Endodermal cell (in vitro differentiated cells): ENCODE measurements around the gene PXDN. TPM values are rescaled to one million over a fixed set of nuclear protein-coding genes. Genes with fewer than 3 reads are reported as not detected.

ENCODE experiments used
- DNase-seq: peaks from one replicate; pipeline ENCODE4 v3.0.0-alpha.2; 2017
- H3K27ac ChIP-seq: 2 replicates; pipeline ENCODE4 v1.5.1; 2013; ENCODE audit warnings: mild to moderate bottlenecking, low read depth, low read length, moderate library complexity
- H3K27me3 ChIP-seq: 2 replicates; pipeline ENCODE4 v1.6.1; 2013; ENCODE audit warnings: mild to moderate bottlenecking, low read length, moderate library complexity; ENCODE audit not compliant: insufficient read depth, control insufficient read depth, poor library complexity, severe bottlenecking
- H3K36me3 ChIP-seq: 2 replicates; pipeline ENCODE4 v1.7.0; 2013; ENCODE audit warnings: mild to moderate bottlenecking, low read length, moderate library complexity; ENCODE audit not compliant: control insufficient read depth, insufficient read depth
- H3K4me1 ChIP-seq: one replicate; pipeline ENCODE4 v1.7.0; 2013; ENCODE audit warnings: low read length; ENCODE audit not compliant: control insufficient read depth, insufficient read depth
- H3K4me3 ChIP-seq: 2 replicates; pipeline ENCODE4 v1.5.1; 2013; ENCODE audit warnings: mild to moderate bottlenecking, low read length, moderate library complexity
- H3K9ac ChIP-seq: 2 replicates; pipeline ENCODE4 v1.6.1; 2013; ENCODE audit warnings: mild to moderate bottlenecking, low read length, moderate library complexity; ENCODE audit not compliant: poor library complexity, severe bottlenecking; ENCODE audit errors: extremely low read depth
- H3K9me3 ChIP-seq: 2 replicates; pipeline ENCODE4 v1.6.1; 2013; ENCODE audit warnings: mild to moderate bottlenecking, low read length, moderate library complexity; ENCODE audit not compliant: control insufficient read depth
- H3K27ac Mint-ChIP-seq: 2 replicates; pipeline ENCODE4 v1.8.0; 2020; ENCODE audit warnings: mixed read lengths
- H3K27me3 Mint-ChIP-seq: 2 replicates; pipeline ENCODE4 v1.8.0; 2021; ENCODE audit warnings: mild to moderate bottlenecking, mixed read lengths; ENCODE audit not compliant: insufficient read depth
- H3K36me3 Mint-ChIP-seq: 2 replicates; pipeline ENCODE4 v1.8.0; 2020; ENCODE audit warnings: low read depth, mixed read lengths
- H3K4me1 Mint-ChIP-seq: 2 replicates; pipeline ENCODE4 v1.8.0; 2020; ENCODE audit warnings: mixed read lengths
- H3K4me3 Mint-ChIP-seq: 2 replicates; pipeline ENCODE4 v1.8.0; 2020; ENCODE audit warnings: mild to moderate bottlenecking, moderate library complexity, mixed read lengths
- H3K9me3 Mint-ChIP-seq: 2 replicates; pipeline ENCODE4 v1.8.0; 2020; ENCODE audit warnings: mild to moderate bottlenecking, mixed read lengths
- WGBS, 2 experiments: methylation state at CpG; one replicate each; pipeline versions ENCODE4 v1.1.5 to v1.1.7; 2013; ENCODE audit warnings: missing lambda C conversion rate in 2 of 2, mixed read lengths in 1 of 2; ENCODE audit not compliant: insufficient coverage in 1 of 2, insufficient read length in 1 of 2; 5-methylcytosine and 5-hydroxymethylcytosine counted together
- total RNA-seq, 2 donors: library from RNA; stranded (reverse); fragmentation: NEBNext Ultra II Directional in 1 of 2; extraction: Animal tissue kit (Norgen Biotek cat#: 25700) in 1 of 2; gene quantifications; 2 replicates in 1 of 2; 3 replicates in 1 of 2; pipeline ENCODE4 v1.2.1, GENCODE V29; 2021
- TF ChIP-seq, protein P1 (sequence below): fragments of 200-600 bp; sonication (generic); conservative IDR thresholded peaks from 2 replicates; pipeline ENCODE4 v1.5.0; 2021; ENCODE audit warnings: antibody characterized with exemption, mild to moderate bottlenecking

Gene PXDN
- total RNA-seq, 2 donors from 2014 or later, result 212 to 247 TPM

DNA sequence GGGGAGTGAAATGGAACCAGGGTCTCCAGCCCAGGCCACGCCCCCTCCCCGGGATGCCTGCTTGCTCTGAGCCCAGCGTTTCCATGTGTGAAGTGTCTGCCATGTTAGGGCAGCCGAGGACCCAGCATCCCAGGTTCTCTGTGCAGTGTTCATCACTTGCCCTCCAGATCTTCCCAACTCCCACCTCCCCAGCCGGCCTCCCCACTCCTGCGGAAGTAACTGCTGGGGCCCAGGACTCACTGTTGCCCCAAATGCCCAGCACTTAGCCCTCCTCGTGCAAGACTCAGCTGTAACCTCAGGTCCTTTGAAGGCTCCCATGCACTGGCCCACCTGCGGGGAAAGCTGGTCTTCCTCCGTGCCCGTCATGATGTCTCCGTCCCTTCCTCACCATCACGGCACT lies 9.7 kb upstream of the PXDN start:
- Histone ChIP-seq H3K36me3 (no peaks in the 10 kb centered on the region), H3K27ac (no peak overlapping the region), H3K27me3 (no peaks in the 10 kb centered on the region), H3K4me1 (no peaks in the 10 kb centered on the region), H3K9ac (no peak overlapping the region), H3K4me3 (no peak overlapping the region), H3K9me3 (peaks cover 11% of the 10 kb centered on the region)
- Mint-ChIP-seq H3K9me3 (peaks cover 50% of the 10 kb centered on the region), H3K4me1 (peaks cover 2% of the 10 kb centered on the region), H3K27me3 (peaks cover 17% of the 10 kb centered on the region), H3K4me3 (no peak overlapping the region), H3K27ac (no peak overlapping the region), H3K36me3 (peaks cover 3% of the 10 kb centered on the region)
- DNase-seq, result peak; percentile 39
- 93 to 95% methylated on average over 10 to 12 of the region's 12 CpGs for WGBS, 2 experiments
- TF ChIP-seq, protein P1, sequence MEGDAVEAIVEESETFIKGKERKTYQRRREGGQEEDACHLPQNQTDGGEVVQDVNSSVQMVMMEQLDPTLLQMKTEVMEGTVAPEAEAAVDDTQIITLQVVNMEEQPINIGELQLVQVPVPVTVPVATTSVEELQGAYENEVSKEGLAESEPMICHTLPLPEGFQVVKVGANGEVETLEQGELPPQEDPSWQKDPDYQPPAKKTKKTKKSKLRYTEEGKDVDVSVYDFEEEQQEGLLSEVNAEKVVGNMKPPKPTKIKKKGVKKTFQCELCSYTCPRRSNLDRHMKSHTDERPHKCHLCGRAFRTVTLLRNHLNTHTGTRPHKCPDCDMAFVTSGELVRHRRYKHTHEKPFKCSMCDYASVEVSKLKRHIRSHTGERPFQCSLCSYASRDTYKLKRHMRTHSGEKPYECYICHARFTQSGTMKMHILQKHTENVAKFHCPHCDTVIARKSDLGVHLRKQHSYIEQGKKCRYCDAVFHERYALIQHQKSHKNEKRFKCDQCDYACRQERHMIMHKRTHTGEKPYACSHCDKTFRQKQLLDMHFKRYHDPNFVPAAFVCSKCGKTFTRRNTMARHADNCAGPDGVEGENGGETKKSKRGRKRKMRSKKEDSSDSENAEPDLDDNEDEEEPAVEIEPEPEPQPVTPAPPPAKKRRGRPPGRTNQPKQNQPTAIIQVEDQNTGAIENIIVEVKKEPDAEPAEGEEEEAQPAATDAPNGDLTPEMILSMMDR, result no peak

DNA sequence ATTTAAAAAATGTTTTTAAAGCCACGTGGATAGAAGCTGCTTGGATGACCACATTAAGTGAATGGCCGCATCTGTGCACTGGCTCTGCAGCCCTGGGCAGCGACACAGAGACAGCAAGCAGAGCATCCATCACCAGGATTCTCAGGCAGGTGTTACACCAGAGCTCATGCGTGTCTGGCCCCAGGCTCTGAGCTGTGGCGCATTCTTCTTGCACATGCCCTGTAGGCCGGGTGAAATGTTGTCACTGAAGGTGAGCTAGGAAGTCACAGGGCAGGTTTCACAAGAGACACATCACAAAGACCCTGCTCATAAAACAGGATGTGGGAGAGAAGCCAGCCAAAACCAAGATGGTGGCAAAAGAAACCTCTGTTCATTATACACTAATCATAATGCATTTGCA lies 8.4 kb upstream of the PXDN start:
- Mint-ChIP-seq H3K36me3 (peaks cover 3% of the 10 kb centered on the region), H3K4me3 (no peak overlapping the region), H3K27me3 (peaks cover 30% of the 10 kb centered on the region), H3K27ac (no peak overlapping the region), H3K4me1 (peaks cover 2% of the 10 kb centered on the region), H3K9me3 (peaks cover 40% of the 10 kb centered on the region)
- no peaks in the 10 kb centered on the region for H3K36me3 ChIP-seq
- TF ChIP-seq, protein P1, result no peak
- no peaks in the 10 kb centered on the region for H3K27me3 ChIP-seq
- H3K4me1 ChIP-seq, result no peaks in the 10 kb centered on the region
- no peak overlapping the region for H3K4me3 ChIP-seq
- 92 to 94% methylated on average over 2 to 6 of the region's 6 CpGs for WGBS, 2 experiments
- peaks cover 11% of the 10 kb centered on the region for H3K9me3 ChIP-seq
- H3K9ac ChIP-seq, result no peak overlapping the region
- H3K27ac ChIP-seq, result no peak overlapping the region
- DNase-seq, result peak; percentile 30

DNA sequence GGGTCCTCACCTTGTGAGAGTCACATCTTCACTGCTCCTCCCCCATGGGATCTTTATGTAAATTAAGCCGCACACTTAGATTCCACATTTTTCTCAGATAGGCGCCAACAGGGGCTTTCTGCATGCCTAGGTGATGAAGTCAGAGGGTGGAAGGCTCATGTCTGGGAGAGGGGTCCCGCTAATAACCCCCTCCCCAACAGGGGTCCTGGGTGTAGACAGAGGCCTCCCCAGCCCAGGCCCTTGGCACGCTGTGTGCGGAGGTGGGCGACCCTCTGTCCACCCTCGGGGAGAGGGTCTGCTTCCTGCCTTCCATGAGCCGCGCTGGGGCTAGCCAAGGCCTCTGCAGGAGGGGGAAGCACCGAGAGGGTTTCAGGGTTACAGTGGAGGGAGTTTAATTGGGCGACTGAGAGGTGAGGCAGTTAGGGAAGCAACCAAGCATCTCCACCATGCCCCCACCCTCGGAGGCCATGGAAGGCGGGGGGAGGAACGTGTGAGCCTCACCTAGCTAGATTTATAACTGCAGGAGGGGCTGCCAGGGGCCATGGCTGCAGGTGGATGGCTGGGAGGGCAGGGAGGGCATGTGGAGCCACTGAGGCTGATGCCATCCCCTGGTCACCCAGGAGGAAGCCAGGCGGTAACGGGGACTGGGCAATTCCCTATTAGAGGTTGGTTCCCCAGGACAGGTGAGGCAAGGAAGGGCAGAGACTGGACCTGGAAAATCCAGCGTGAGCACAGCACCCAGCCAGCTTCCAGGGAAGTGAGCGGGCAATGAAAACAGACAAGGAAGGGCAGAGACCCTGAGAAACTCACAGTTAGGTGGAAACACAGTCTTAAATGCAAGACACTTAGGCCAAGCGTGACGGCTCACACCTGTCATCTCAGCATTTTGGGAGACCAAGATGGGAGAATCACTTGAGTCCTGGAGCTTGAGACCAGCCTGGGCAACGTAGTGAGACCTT lies 7.7 kb upstream of the PXDN start:
- H3K9ac ChIP-seq, result no peak overlapping the region
- H3K4me1 ChIP-seq, result no peaks in the 10 kb centered on the region
- H3K36me3 ChIP-seq, result no peaks in the 10 kb centered on the region
- H3K27me3 Mint-ChIP-seq, result peaks cover 37% of the 10 kb centered on the region
- no peak overlapping the region for H3K27ac ChIP-seq
- H3K36me3 Mint-ChIP-seq, result peaks cover 3% of the 10 kb centered on the region
- 92 to 96% methylated on average over 9 to 21 of the region's 21 CpGs for WGBS, 2 experiments
- no peak overlapping the region for H3K4me3 ChIP-seq
- no peak overlapping the region for H3K4me3 Mint-ChIP-seq
- H3K9me3 Mint-ChIP-seq, result peaks cover 39% of the 10 kb centered on the region
- H3K9me3 ChIP-seq, result peaks cover 11% of the 10 kb centered on the region
- peaks cover 2% of the 10 kb centered on the region for H3K4me1 Mint-ChIP-seq
- TF ChIP-seq, protein P1, result no peak
- peak; percentile 35 for DNase-seq
- no peak overlapping the region for H3K27ac Mint-ChIP-seq
- no peaks in the 10 kb centered on the region for H3K27me3 ChIP-seq
